GM12878 (cell line): Measurements from ENCODE around the gene FRMD3. TPM values are rescaled to one million over a fixed set of nuclear protein-coding genes. Genes with fewer than 3 reads are reported as not detected.

Source experiments
- ATAC-seq: fragments of 200-7000 bp; cut with Tn5 transposase; 3 replicates; pipeline ENCODE4 v1.9.1; 2020; ENCODE audit warnings: mild to moderate bottlenecking, moderate library complexity
- BruUV-seq: library from RNA; stranded (reverse); fragments of 400-500 nt; replicated peaks from 2 replicates; lab custom pipeline; 2021; lab: Mats Ljungman, UMichigan
- CTCF ChIA-PET: fragments of 300-600 bp; sonication (Branson Sonifier 250); formaldehyde crosslinking; extraction: SDS; loops from one replicate; lab custom pipeline; 2021; ENCODE audit warnings: inconsistent platforms; lab: Yijun Ruan, JAX
- POLR2A ChIA-PET: fragments of 350-600 bp; formaldehyde crosslinking; extraction: SDS; loops from one replicate; lab custom pipeline; 2021; ENCODE audit warnings: inconsistent platforms; lab: Charles Lee
- RAD21 ChIA-PET: fragments of 300-600 bp; sonication (Branson Sonifier 250); formaldehyde crosslinking; loops from one replicate; lab custom pipeline; 2023; ENCODE audit warnings: antibody characterized with exemption; ENCODE audit not compliant: unreplicated experiment; lab: Charles Lee
- SMC1A ChIA-PET: fragments of 300-600 bp; sonication (Branson Sonifier 250); formaldehyde crosslinking; loops from one replicate; lab custom pipeline; 2023; ENCODE audit not compliant: unreplicated experiment, uncharacterized antibody; lab: Charles Lee
- DNase-seq: peaks from one replicate; pipeline ENCODE4 v3.0.0-alpha.2; 2011; ENCODE audit warnings: low read depth, low spot score
- FAIRE-seq: peaks from 3 replicates; lab custom pipeline; 2011; peaks lifted over from hg19 to GRCh38; lab: Jason Lieb, UNC
- H2AFZ ChIP-seq: 2 replicates; pipeline ENCODE4 v1.6.0; 2011; ENCODE audit warnings: low read depth, low read length, control low read depth; ENCODE audit not compliant: control insufficient read depth
- H3K27ac ChIP-seq: 2 replicates; pipeline ENCODE4 v1.5.1; 2011; ENCODE audit warnings: control low read depth; ENCODE audit not compliant: control insufficient read depth, insufficient read depth
- H3K27me3 ChIP-seq, 2 experiments: replicated peaks in 1 of 2; 2 replicates each; pipeline versions ENCODE4 v1.6.0 to v1.6.1; 2011; ENCODE audit warnings: low read length in 1 of 2; ENCODE audit not compliant: control insufficient read depth in 2 of 2, insufficient read depth in 2 of 2
- H3K36me3 ChIP-seq, 2 experiments: 2 replicates each; pipeline ENCODE4 v1.5.1; 2011; ENCODE audit warnings: low read length in 1 of 2; ENCODE audit not compliant: control insufficient read depth in 2 of 2, insufficient read depth in 2 of 2
- H3K4me1 ChIP-seq: 2 replicates; pipeline ENCODE4 v1.6.1; 2011; ENCODE audit warnings: mild to moderate bottlenecking, low read length, moderate library complexity, mixed read lengths; ENCODE audit not compliant: control insufficient read depth, insufficient read depth
- H3K4me2 ChIP-seq: 2 replicates; pipeline ENCODE4 v1.6.0; 2011; ENCODE audit warnings: control low read depth; ENCODE audit not compliant: control insufficient read depth, insufficient read depth
- H3K4me3 ChIP-seq: fragments of 200-600 bp; sonication (generic); 2 replicates; pipeline ENCODE4 v1.5.1; 2016
- H3K79me2 ChIP-seq: 2 replicates; pipeline ENCODE4 v1.6.0; 2011; ENCODE audit warnings: low read length; ENCODE audit not compliant: control insufficient read depth, insufficient read depth
- H3K9ac ChIP-seq: 2 replicates; pipeline ENCODE4 v1.8.0; 2011; ENCODE audit warnings: low read length, control low read depth, mixed read lengths; ENCODE audit not compliant: control insufficient read depth, insufficient read depth
- H3K9me3 ChIP-seq: replicated peaks from 3 replicates; pipeline ENCODE4 v1.5.1; 2011; ENCODE audit warnings: mild to moderate bottlenecking, low read length; ENCODE audit not compliant: control insufficient read depth, insufficient read depth
- H4K20me1 ChIP-seq: 2 replicates; pipeline ENCODE4 v1.6.0; 2011; ENCODE audit not compliant: control insufficient read depth, insufficient read depth
- CHD4 ChIP-seq: fragments of 200-600 bp; sonication (generic); IDR thresholded peaks from 2 replicates; pipeline ENCODE4 v1.6.1; 2016; ENCODE audit warnings: mild to moderate bottlenecking
- CREM ChIP-seq: IDR thresholded peaks from 2 replicates; pipeline ENCODE4 v1.6.1; 2014; ENCODE audit warnings: antibody characterized with exemption, low read depth
- EED ChIP-seq: sonication (generic); IDR thresholded peaks from 2 replicates; pipeline ENCODE4 v1.6.1; 2016; ENCODE audit warnings: antibody characterized with exemption, low read depth
- EZH2 ChIP-seq: IDR thresholded peaks from 2 replicates; pipeline ENCODE4 v1.6.1; 2012; ENCODE audit warnings: low read depth, mild to moderate bottlenecking, control low read depth, inconsistent platforms, low read length, borderline replicate concordance; ENCODE audit not compliant: control insufficient read depth
- GATAD2B ChIP-seq: fragments of 450-650 bp; conservative IDR thresholded peaks from 2 replicates; pipeline ENCODE4 v1.6.1; 2017; ENCODE audit warnings: low read depth, mild to moderate bottlenecking, moderate library complexity
- MYC ChIP-seq: IDR thresholded peaks from 2 replicates; pipeline ENCODE4 v1.6.1; 2011; ENCODE audit warnings: mild to moderate bottlenecking, low read length, moderate library complexity, inconsistent platforms; ENCODE audit not compliant: insufficient read depth, insufficient replicate concordance, insufficient read length, severe bottlenecking
- NR2F1 ChIP-seq: fragments of 450-650 bp; conservative IDR thresholded peaks from 2 replicates; pipeline ENCODE4 v1.6.1; 2017; ENCODE audit warnings: mild to moderate bottlenecking
- POLR2AphosphoS2 ChIP-seq: IDR thresholded peaks from 2 replicates; pipeline ENCODE4 v1.6.1; 2011; ENCODE audit warnings: low read depth, mild to moderate bottlenecking, low read length, improper control_type of control experiment, moderate library complexity
- RELA ChIP-seq: fragments of 450-650 bp; IDR thresholded peaks from 2 replicates; pipeline ENCODE4 v1.8.0; 2014; ENCODE audit warnings: borderline replicate concordance; ENCODE audit not compliant: partially characterized antibody
- RFX5 ChIP-seq: IDR thresholded peaks from 2 replicates; pipeline ENCODE4 v1.6.1; 2011; ENCODE audit warnings: low read depth, low read length, improper control_type of control experiment
- SKIL ChIP-seq: fragments of 450-650 bp; IDR thresholded peaks from 2 replicates; pipeline ENCODE4 v1.6.1; 2017; ENCODE audit warnings: mild to moderate bottlenecking, low read depth, inconsistent platforms; ENCODE audit not compliant: poor library complexity, severe bottlenecking
- SMC3 ChIP-seq: IDR thresholded peaks from 2 replicates; pipeline ENCODE4 v1.6.1; 2011; ENCODE audit warnings: low read length, improper control_type of control experiment, borderline replicate concordance
- SUPT20H ChIP-seq: IDR thresholded peaks from 2 replicates; pipeline ENCODE4 v1.6.1; 2011; ENCODE audit warnings: low read depth, mild to moderate bottlenecking, low read length, moderate library complexity, borderline replicate concordance; ENCODE audit not compliant: control insufficient read depth
- TBL1XR1 ChIP-seq: IDR thresholded peaks from 2 replicates; pipeline ENCODE4 v1.6.1; 2012; ENCODE audit warnings: low read depth, low read length, improper control_type of control experiment
- WRNIP1 ChIP-seq: IDR thresholded peaks from 2 replicates; pipeline ENCODE4 v1.6.1; 2011; ENCODE audit warnings: low read depth, low read length, improper control_type of control experiment, borderline replicate concordance
- ZBED1 ChIP-seq: IDR thresholded peaks from 2 replicates; pipeline ENCODE4 v1.6.1; 2016; ENCODE audit warnings: borderline replicate concordance
- ZNF217 ChIP-seq: fragments of 450-650 bp; IDR thresholded peaks from 2 replicates; pipeline ENCODE4 v1.6.1; 2017; ENCODE audit warnings: antibody characterized with exemption, mild to moderate bottlenecking
- ZNF384 ChIP-seq: IDR thresholded peaks from 2 replicates; pipeline ENCODE4 v1.6.1; 2012; ENCODE audit warnings: low read depth, mild to moderate bottlenecking, low read length, improper control_type of control experiment, borderline replicate concordance
- WGBS: methylation state at CpG from one replicate; pipeline ENCODE4 v1.1.6; 2016; ENCODE audit warnings: low lambda C conversion rate; ENCODE audit not compliant: insufficient replicate concordance, insufficient coverage; ENCODE audit errors: missing lambda C conversion rate; 5-methylcytosine and 5-hydroxymethylcytosine counted together
- in situ Hi-C: fragments of 300-500 bp; cut with MboI; formaldehyde crosslinking; loops from 9 replicates; pipeline ENCODE4 v1.14.3; 2018; ENCODE audit warnings: mixed read lengths
- intact Hi-C: fragments of 100-400 bp; cut with micrococcal nuclease; formaldehyde crosslinking; loops from one replicate; pipeline ENCODE4 v1.14.2; 2022; ENCODE audit not compliant: unreplicated experiment
- polyA plus RNA-seq, 11 experiments: library from polyadenylated mRNA; depleted of rRNA in 4 of 11; unstranded in 6 of 11; stranded (reverse) in 5 of 11; fragments of >200 nt; fragmentation: Nextera tagmentation in 4 of 11; fragmentation: Illumina TruSeq in 1 of 11; extraction: Ambion mirVana in 4 of 11; extraction: Trizol in 1 of 11; gene quantifications; 1 replicate in 1 of 11; 2 replicates in 10 of 11; pipeline versions ENCODE4 v1.2.1 to v1.2.3, GENCODE V29; 2011 to 2016; ENCODE audit warnings: inconsistent platforms in 2 of 11, missing spikeins in 2 of 11, low read depth in 1 of 11
- total RNA-seq, 4 experiments: library from RNA; depleted of rRNA in 3 of 4; stranded (reverse); fragments of >200 nt in 3 of 4; fragmentation: Illumina TruSeq in 1 of 4; extraction: Trizol in 1 of 4; gene quantifications; 2 replicates each; pipeline versions ENCODE4 v1.2.1 to v1.2.3, GENCODE V29; 2013 to 2021

Gene FRMD3
- total and polyA plus RNA-seq, 10 of the 15 experiments (the other 5 are each of a cell fraction or from before 2014, with no cell fraction given) = 0.04 to 0.68 (median 0.21) TPM; not detected in 1

- ChIA-PET POLR2A (no interaction called here), CTCF (no interaction called here), SMC1A (no interaction called here), RAD21 (no interaction called here)
- Histone ChIP-seq H3K79me2 (no peaks in the 10 kb centered on the region), H3K27ac (no peak overlapping the region), H3K27me3 (no peaks in the 10 kb centered on the region), H2AFZ (no peak overlapping the region), H3K4me3 (no peak overlapping the region), H3K4me1 (no peaks in the 10 kb centered on the region), H3K36me3 (no peaks in the 10 kb centered on the region), H4K20me1 (no peaks in the 10 kb centered on the region), H3K9ac (no peak overlapping the region), H3K9me3 (no peaks in the 10 kb centered on the region), H3K4me2 (no peak overlapping the region)
- DNase-seq = no peak
- FAIRE-seq = no peak
- 48% methylated on average over 5 of the region's 5 CpGs for WGBS
- intact Hi-C loops = no loop called here
- in situ Hi-C loops = no loop called here
- no peak for TF ChIP-seq POLR2AphosphoS2
- no peak for TF ChIP-seq TBL1XR1
- no peak for TF ChIP-seq WRNIP1
- TF ChIP-seq ZNF217 = no peak
- no peak for TF ChIP-seq CHD4
- BruUV-seq = no TSS peak
- ATAC-seq = no peak
Measured at GRCh38 chr9:83284746-83285145, 253.5 kb downstream of the FRMD3 start.

DNA sequence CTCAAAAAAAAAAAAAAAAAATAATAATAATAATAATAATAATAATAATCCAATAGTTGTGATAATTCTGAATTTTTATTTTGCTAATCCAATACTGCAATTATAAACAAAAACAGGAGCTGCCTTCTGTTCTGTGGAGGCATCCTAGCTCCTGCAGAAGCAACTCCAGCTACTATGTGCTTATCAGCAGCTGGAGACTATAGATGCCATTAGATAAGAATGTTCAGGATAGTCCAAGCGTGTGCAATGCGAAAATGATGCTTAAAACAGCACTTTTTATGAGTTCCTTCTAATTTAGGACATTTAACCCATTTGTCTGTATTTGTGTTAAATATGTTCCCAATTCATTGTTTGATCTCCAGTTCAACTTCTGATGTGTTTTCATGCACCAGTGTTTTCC is 254.7 kb downstream of the FRMD3 start:
- in situ Hi-C loops (no loop called here), intact Hi-C loops (no loop called here)
- H3K79me2 ChIP-seq = no peaks in the 10 kb centered on the region
- H3K9ac ChIP-seq = no peak overlapping the region
- CTCF ChIA-PET = no interaction called here
- H3K9me3 ChIP-seq = no peaks in the 10 kb centered on the region; the same call in 2 of the 3 replicates
- 40% methylated on average over 2 of the region's 2 CpGs for WGBS
- BruUV-seq = no TSS peak
- no peak for DNase-seq
- H3K4me1 ChIP-seq = no peaks in the 10 kb centered on the region
- SMC1A ChIA-PET = interaction anchor here (0.7 to 1.0 kb wide), 2 partner anchors 52 to 963 kb away, joined by 3 read pairs; no protein-coding TSS in a partner anchor
- no peak for FAIRE-seq
- no peak overlapping the region for H3K4me3 ChIP-seq
- H3K4me2 ChIP-seq = no peak overlapping the region
- no peaks in the 10 kb centered on the region for H3K27me3 ChIP-seq
- H3K36me3 ChIP-seq = no peaks in the 10 kb centered on the region
- POLR2A ChIA-PET = interaction anchor here (0.7 kb wide), 1 partner anchor 276 kb away, joined by 3 read pairs; no protein-coding TSS in a partner anchor
- no peak for ATAC-seq
- RAD21 ChIA-PET = interaction anchor here (0.7 kb wide), 1 partner anchor 1148 kb away, joined by 4 read pairs; no protein-coding TSS in a partner anchor
- no peak overlapping the region for H3K27ac ChIP-seq
- no peaks in the 10 kb centered on the region for H4K20me1 ChIP-seq
- no peak overlapping the region for H2AFZ ChIP-seq
- no peak for TF ChIP-seq ZBED1
- TF ChIP-seq EED = no peak
- TF ChIP-seq MYC = no peak
- no peak for TF ChIP-seq SMC3
- TF ChIP-seq EZH2 = no peak
- TF ChIP-seq RFX5 = no peak
- TF ChIP-seq GATAD2B = no peak
- TF ChIP-seq CREM = no peak
- TF ChIP-seq SUPT20H = no peak
- no peak for TF ChIP-seq ZNF384
- TF ChIP-seq RELA = no peak
- no peak for TF ChIP-seq SKIL
- no peak for TF ChIP-seq NR2F1
